SK-N-SH (cell line): ENCODE data around the gene TMEM72. TPM values are rescaled to one million over a fixed set of nuclear protein-coding genes. Genes with fewer than 3 reads are reported as not detected.

ENCODE experiments used
- CTCF ChIA-PET: fragments of 300-600, 350-600 bp; formaldehyde crosslinking; extraction: SDS; loops from one replicate; lab custom pipeline; 2021; lab: Yijun Ruan, JAX
- POLR2A ChIA-PET: fragments of 350-600 bp; sonication (Branson Sonifier 250); formaldehyde crosslinking; extraction: SDS; loops from one replicate; lab custom pipeline; 2020; ENCODE audit warnings: antibody characterized with exemption, inconsistent platforms; lab: Yijun Ruan, JAX
- DNase-seq: peaks from one replicate; pipeline ENCODE4 v3.0.0; 2012
- H2AFZ ChIP-seq: fragments of 200-600 bp; sonication (generic); 2 replicates; pipeline ENCODE4 v1.8.1; 2016; ENCODE audit warnings: antibody characterized with exemption, mild to moderate bottlenecking, low read depth
- H3F3A ChIP-seq: fragments of 200-600 bp; sonication (generic); replicated peaks from 2 replicates; pipeline ENCODE3; 2016; ENCODE audit warnings: antibody characterized with exemption, mild to moderate bottlenecking; ENCODE audit not compliant: insufficient read depth
- H3K27ac ChIP-seq, 2 experiments: fragments of 200-500 bp in 1 of 2; fragments of 200-600 bp in 1 of 2; sonication (Bioruptor generic) in 1 of 2; sonication (generic), shearing (Covaris generic) in 1 of 2; 2 replicates each; pipeline versions ENCODE4 v1.5.1 to v1.6.1; 2014 to 2016; ENCODE audit warnings: low read depth in 2 of 2, inconsistent platforms in 1 of 2, low read length in 1 of 2, mild to moderate bottlenecking in 1 of 2, mixed read lengths in 1 of 2
- H3K27me3 ChIP-seq: fragments of 200-600 bp; sonication (generic), shearing (Covaris generic); 2 replicates; pipeline ENCODE4 v1.6.1; 2016; ENCODE audit warnings: mixed run types; ENCODE audit not compliant: insufficient read depth
- H3K36me3 ChIP-seq, 2 experiments: fragments of 200-500 bp in 1 of 2; fragments of 200-600 bp in 1 of 2; sonication (Bioruptor generic) in 1 of 2; sonication (generic) in 1 of 2; replicated peaks in 1 of 2; 2 replicates each; pipeline versions ENCODE3 to v1.5.1; 2014 to 2016; ENCODE audit warnings: low read length in 1 of 2, mild to moderate bottlenecking in 1 of 2; ENCODE audit not compliant: insufficient read depth in 2 of 2, control insufficient read depth in 1 of 2
- H3K4me1 ChIP-seq, 2 experiments: fragments of 200-500 bp in 1 of 2; fragments of 200-600 bp in 1 of 2; sonication (Bioruptor generic) in 1 of 2; sonication (generic), shearing (Covaris generic) in 1 of 2; 2 replicates each; pipeline versions ENCODE4 v1.5.1 to v1.6.1; 2014 to 2016; ENCODE audit warnings: low read depth in 1 of 2, low read length in 1 of 2, mixed run types in 1 of 2; ENCODE audit not compliant: insufficient read depth in 2 of 2, control insufficient read depth in 1 of 2
- H3K4me2 ChIP-seq: fragments of 200-600 bp; sonication (generic), shearing (Covaris generic); 2 replicates; pipeline ENCODE4 v1.6.1; 2017; ENCODE audit warnings: mixed run types
- H3K4me3 ChIP-seq, 2 experiments: fragments of 200-500 bp in 1 of 2; fragments of 200-600 bp in 1 of 2; sonication (Bioruptor generic) in 1 of 2; sonication (generic), shearing (Covaris generic) in 1 of 2; 2 replicates each; pipeline versions ENCODE4 v1.5.1 to v1.8.1; 2014 to 2016; ENCODE audit warnings: low read depth in 2 of 2, inconsistent platforms in 1 of 2, low read length in 1 of 2, mild to moderate bottlenecking in 1 of 2, mixed read lengths in 1 of 2, moderate library complexity in 1 of 2
- H3K79me2 ChIP-seq: fragments of 200-600 bp; sonication (generic); 2 replicates; pipeline ENCODE4 v1.8.1; 2017; ENCODE audit warnings: mild to moderate bottlenecking; ENCODE audit not compliant: insufficient read depth
- H3K9ac ChIP-seq: fragments of 200-600 bp; sonication (generic); 2 replicates; pipeline ENCODE4 v1.6.1; 2017; ENCODE audit warnings: mixed run types
- H3K9me2 ChIP-seq: fragments of 200-600 bp; sonication (generic); 2 replicates; pipeline ENCODE4 v1.6.1; 2017; ENCODE audit warnings: mixed run types
- H3K9me3 ChIP-seq: fragments of 200-600 bp; sonication (generic); 2 replicates; pipeline ENCODE4 v1.6.1; 2017; ENCODE audit warnings: mixed run types, mild to moderate bottlenecking, moderate library complexity
- H4K20me1 ChIP-seq: fragments of 200-600 bp; sonication (generic); 2 replicates; pipeline ENCODE4 v1.6.1; 2017; ENCODE audit warnings: mild to moderate bottlenecking, mixed run types; ENCODE audit not compliant: insufficient read depth
- ELF1 ChIP-seq: IDR thresholded peaks from 2 replicates; pipeline ENCODE4 v1.4.0; 2012
- MEF2A ChIP-seq: IDR thresholded peaks from 2 replicates; pipeline ENCODE4 v1.4.0; 2012; ENCODE audit warnings: low read depth, borderline replicate concordance
- NFIC ChIP-seq: IDR thresholded peaks from 2 replicates; pipeline ENCODE4 v1.4.0; 2012; ENCODE audit warnings: borderline replicate concordance
- REST ChIP-seq: IDR thresholded peaks from 2 replicates; pipeline ENCODE4 v1.6.1; 2012; ENCODE audit warnings: mild to moderate bottlenecking, low read depth, low read length, moderate library complexity
- RFX5 ChIP-seq: IDR thresholded peaks from 2 replicates; pipeline ENCODE4 v1.6.1; 2012; ENCODE audit warnings: mild to moderate bottlenecking, improper control_type of control experiment, low read length
- RXRA ChIP-seq: IDR thresholded peaks from 2 replicates; pipeline ENCODE4 v1.4.0; 2012; ENCODE audit warnings: low read depth, mild to moderate bottlenecking, borderline replicate concordance
- TCF12 ChIP-seq: IDR thresholded peaks from 2 replicates; pipeline ENCODE4 v1.4.0; 2012
- YY1 ChIP-seq: IDR thresholded peaks from 2 replicates; pipeline ENCODE4 v1.4.0; 2012; ENCODE audit warnings: low read depth, mild to moderate bottlenecking
- WGBS: methylation state at CpG from one replicate; pipeline ENCODE4 v1.1.6; 2017; ENCODE audit warnings: low lambda C conversion rate; 5-methylcytosine and 5-hydroxymethylcytosine counted together
- polyA plus RNA-seq, 3 experiments: library from polyadenylated mRNA; depleted of rRNA; stranded (reverse); fragments of >200 nt; gene quantifications; 2 replicates each; pipeline ENCODE4 v1.2.3, GENCODE V29; 2012

The TMEM72 gene
- polyA plus RNA-seq, 1 of the 3 experiments (the other 2 are of a cell fraction): not detected

- H3K79me2 ChIP-seq: peaks cover 8% of the 10 kb centered on the region
- DNase-seq: no peak
- peaks cover 43 to 47% of the 10 kb centered on the region in 2 experiments; a peak in 3 of 4 replicates for H3K4me1 ChIP-seq
- H3K36me3 ChIP-seq: peaks cover 0 to 10% of the 10 kb centered on the region in 2 experiments
- no peaks in the 10 kb centered on the region for H3K9me2 ChIP-seq
- H3F3A ChIP-seq: peaks cover 6% of the 10 kb centered on the region
- H3K27ac ChIP-seq: no peak overlapping the region
- no peak overlapping the region for H2AFZ ChIP-seq
- no peaks in the 10 kb centered on the region for H3K9me3 ChIP-seq
- H3K9ac ChIP-seq: no peak overlapping the region
- peak overlapping the region; percentile 61 for H3K4me2 ChIP-seq
- TF ChIP-seq NFIC: peak; percentile 69
- no peak for TF ChIP-seq REST
- peak; percentile 18; the same call in 1 of the 2 replicates for TF ChIP-seq TCF12
- TF ChIP-seq RFX5: no peak
- no peaks in the 10 kb centered on the region for H3K27me3 ChIP-seq
- no peaks in the 10 kb centered on the region for H4K20me1 ChIP-seq
- POLR2A ChIA-PET: no interaction called here
- 94% methylated on average over 2 of the region's 10 CpGs for WGBS
- no peak overlapping the region for H3K4me3 ChIP-seq
- CTCF ChIA-PET: interaction anchor here (0.9 to 10.6 kb wide), 9 partner anchors 9 to 55 kb away, joined by 3 to 121 read pairs (median 4); no protein-coding TSS in a partner anchor
Observed at GRCh38 chr10:44975431-44976331, 64.5 kb downstream of the TMEM72 start.

GRCh38 chr10:44976352-44977198, 65.4 kb downstream of the TMEM72 start:
- CTCF ChIA-PET: interaction anchor here (0.5 to 10.6 kb wide), 7 partner anchors 8 to 56 kb away, joined by 3 to 121 read pairs (median 4); no protein-coding TSS in a partner anchor
- TF ChIP-seq RXRA: no peak
- TF ChIP-seq NFIC: no peak
- no peak for TF ChIP-seq MEF2A
- TF ChIP-seq ELF1: no peak
- no peak for TF ChIP-seq YY1
- WGBS: 98% methylated on average over 4 of the region's 9 CpGs
- Histone ChIP-seq H4K20me1 (no peaks in the 10 kb centered on the region), H3F3A (peaks cover 14% of the 10 kb centered on the region), H2AFZ (no peak overlapping the region), H3K9ac (peak overlapping the region; percentile 3; the same call in 1 of the 2 replicates), H3K79me2 (peaks cover 8% of the 10 kb centered on the region), H3K4me1 (peaks cover 48 to 49% of the 10 kb centered on the region in 2 experiments; a peak in 3 of 4 replicates), H3K9me3 (no peaks in the 10 kb centered on the region), H3K27ac (no peak overlapping the region), H3K4me2 (peak overlapping the region; percentile 85), H3K36me3 (peaks cover 0 to 4% of the 10 kb centered on the region in 2 experiments), H3K4me3 (peak overlapping the region in 1 of 2 experiments; percentile 61; a peak in 1 of 4 replicates), H3K27me3 (no peaks in the 10 kb centered on the region), H3K9me2 (no peaks in the 10 kb centered on the region)
- no peak for DNase-seq
- POLR2A ChIA-PET: no interaction called here
